SK-N-MC (cell line): Measurements from ENCODE around the gene ZNF462.

Experiments
- EZH2 ChIP-seq: fragments of 200-600 bp; sonication (generic); IDR thresholded peaks from one replicate; pipeline ENCODE4 v1.6.1; 2017; ENCODE audit warnings: antibody characterized with exemption
- FOXP2 ChIP-seq: optimal IDR thresholded peaks from 2 replicates; pipeline ENCODE3; 2011; ENCODE audit warnings: mild to moderate bottlenecking, moderate library complexity; ENCODE audit not compliant: insufficient read depth; ENCODE audit errors: extremely low read length, control extremely low read depth
- POLR2AphosphoS5 ChIP-seq: IDR thresholded peaks from 2 replicates; pipeline ENCODE4 v1.6.1; 2012; ENCODE audit warnings: mild to moderate bottlenecking, low read depth, low read length, borderline replicate concordance

GRCh38 chr9:106861640-106862109 is 1.3 kb upstream of the ZNF462 start:
- TF ChIP-seq POLR2AphosphoS5 (no peak), EZH2 (no peak), FOXP2 (no peak)
